Endothelial cell of umbilical vein (primary cell): ENCODE results near the gene DGKG. TPM values are rescaled to one million over a fixed set of nuclear protein-coding genes. Genes with fewer than 3 reads are reported as not detected.

Experiments
- BruUV-seq: library from RNA; stranded (reverse); fragments of 400-500 nt; replicated peaks from 2 replicates; lab custom pipeline; 2021; lab: Mats Ljungman, UMichigan
- CTCF ChIA-PET: fragments of 300-600, 350-600 bp; sonication (Branson Sonifier 250); formaldehyde crosslinking; loops from one replicate; lab custom pipeline; 2021; ENCODE audit warnings: antibody characterized with exemption, inconsistent platforms; lab: Charles Lee
- POLR2A ChIA-PET: fragments of 300-600, 350-600 bp; sonication (Branson Sonifier 250); formaldehyde crosslinking; loops from one replicate; lab custom pipeline; 2021; ENCODE audit warnings: antibody characterized with exemption, inconsistent platforms; lab: Charles Lee
- DNase-seq: peaks from one replicate; pipeline ENCODE4 v3.0.0-alpha.2; 2011; ENCODE audit warnings: low read depth, low spot score
- FAIRE-seq: peaks from 2 replicates; lab custom pipeline; 2011; peaks lifted over from hg19 to GRCh38; lab: Jason Lieb, UNC
- H2AFZ ChIP-seq: 2 replicates; pipeline ENCODE4 v1.6.0; 2012; ENCODE audit warnings: low read depth, low read length, control low read depth, inconsistent platforms
- H3K27ac ChIP-seq: 2 replicates; pipeline ENCODE4 v1.5.1; 2011; ENCODE audit warnings: low read depth, mild to moderate bottlenecking, control low read depth, low read length, moderate library complexity; ENCODE audit not compliant: insufficient read depth
- H3K27me3 ChIP-seq, 2 experiments: 2 replicates each; pipeline versions ENCODE4 v1.6.0 to v1.6.1; 2011; ENCODE audit warnings: low read length in 2 of 2, mixed read lengths in 1 of 2; ENCODE audit not compliant: control insufficient read depth in 2 of 2, insufficient read depth in 2 of 2
- H3K36me3 ChIP-seq, 2 experiments: 2 replicates in 1 of 2; 3 replicates in 1 of 2; pipeline ENCODE4 v1.5.1; 2011; ENCODE audit warnings: low read length in 2 of 2, mild to moderate bottlenecking in 1 of 2, moderate library complexity in 1 of 2; ENCODE audit not compliant: control insufficient read depth in 2 of 2, insufficient read depth in 2 of 2; ENCODE audit errors: extremely low read depth in 1 of 2
- H3K4me1 ChIP-seq: 3 replicates; pipeline ENCODE4 v1.5.1; 2011; ENCODE audit warnings: mild to moderate bottlenecking, low read length; ENCODE audit not compliant: control insufficient read depth, insufficient read depth; ENCODE audit errors: extremely low read depth
- H3K4me2 ChIP-seq: 2 replicates; pipeline ENCODE4 v1.6.1; 2011; ENCODE audit warnings: low read length, control low read depth, mixed read lengths; ENCODE audit not compliant: insufficient read depth
- H3K4me3 ChIP-seq, 3 experiments: fragments of 200-600 bp in 1 of 3; sonication (generic), shearing (Covaris generic) in 1 of 3; replicated peaks in 1 of 3; 2 replicates each; pipeline ENCODE4 v1.5.1; 2011 to 2016; ENCODE audit warnings: control low read depth in 3 of 3, low read length in 3 of 3, mild to moderate bottlenecking in 2 of 3, inconsistent platforms in 1 of 3, low read depth in 1 of 3, moderate library complexity in 1 of 3; ENCODE audit not compliant: insufficient read depth in 1 of 3
- H3K79me2 ChIP-seq: 2 replicates; pipeline ENCODE4 v1.6.0; 2012; ENCODE audit warnings: low read length, inconsistent platforms; ENCODE audit not compliant: control insufficient read depth, insufficient read depth
- H3K9ac ChIP-seq: replicated peaks from 2 replicates; pipeline ENCODE3; 2011; ENCODE audit warnings: low read length, control low read depth; ENCODE audit not compliant: insufficient read depth; ENCODE audit errors: extremely low read depth
- H3K9me1 ChIP-seq: replicated peaks from 3 replicates; pipeline ENCODE4 v1.6.0; 2011; ENCODE audit warnings: mild to moderate bottlenecking, low read length; ENCODE audit not compliant: control insufficient read depth, insufficient read depth; ENCODE audit errors: extremely low read depth
- H3K9me3 ChIP-seq: replicated peaks from 2 replicates; pipeline ENCODE4 v1.5.1; 2012; ENCODE audit warnings: low read length, inconsistent platforms; ENCODE audit not compliant: control insufficient read depth, insufficient read depth
- H4K20me1 ChIP-seq: replicated peaks from 2 replicates; pipeline ENCODE3; 2011; ENCODE audit warnings: mild to moderate bottlenecking, low read length; ENCODE audit not compliant: control insufficient read depth, insufficient read depth; ENCODE audit errors: extremely low read depth
- GATA2 ChIP-seq: IDR thresholded peaks from 2 replicates; pipeline ENCODE4 v1.7.0; 2011; ENCODE audit warnings: low read depth, mild to moderate bottlenecking, moderate library complexity, mixed read lengths, low read length; ENCODE audit not compliant: insufficient read length, insufficient read depth
- POLR2A ChIP-seq: IDR thresholded peaks from 2 replicates; pipeline ENCODE4 v1.6.1; 2012; ENCODE audit warnings: low read depth, mild to moderate bottlenecking, control low read depth, low read length
- POLR2AphosphoS5 ChIP-seq: IDR thresholded peaks from 2 replicates; pipeline ENCODE4 v1.6.1; 2012; ENCODE audit warnings: low read depth, mild to moderate bottlenecking, control low read depth, low read length, moderate library complexity; ENCODE audit not compliant: insufficient read depth
- dilution Hi-C: fragments of 300-500 bp; cut with MboI; formaldehyde crosslinking; loops from one replicate; pipeline ENCODE4 v1.15.0; 2019; ENCODE audit warnings: low sequenced_read_pairs; ENCODE audit not compliant: extremely low pct_ligation_motif_present
- intact Hi-C: fragments of 100-400 bp; cut with micrococcal nuclease; formaldehyde crosslinking; loops from one replicate; pipeline ENCODE4 v1.10.0; 2022
- polyA plus RNA-seq, 4 experiments: library from polyadenylated mRNA; depleted of rRNA in 3 of 4; stranded (reverse) in 3 of 4; unstranded in 1 of 4; fragments of >200 nt; gene quantifications; 2 replicates each; pipeline versions ENCODE4 v1.2.1 to v1.2.3, GENCODE V29; 2011 to 2012; ENCODE audit warnings: missing spikeins in 1 of 4
- total RNA-seq: library from RNA; stranded (reverse); gene quantifications from 2 replicates; pipeline ENCODE4 v1.2.3, GENCODE V29; 2021
- TF ChIP-seq, protein P1 (sequence below), 2 donors: IDR thresholded peaks; 1 replicate in 1 of 2; 2 replicates in 1 of 2; pipeline ENCODE4 v1.5.1; 2011; ENCODE audit warnings: low read length in 2 of 2, mild to moderate bottlenecking in 2 of 2, moderate library complexity in 2 of 2, control low read depth in 1 of 2, inconsistent platforms in 1 of 2, low read depth in 1 of 2; ENCODE audit not compliant: insufficient read depth in 1 of 2; ENCODE audit errors: extremely low read depth in 1 of 2

DGKG gene
- total and polyA plus RNA-seq, 2 donors (not counting 3 experiments of a cell fraction or from before 2014, with no cell fraction given): not detected

DNA sequence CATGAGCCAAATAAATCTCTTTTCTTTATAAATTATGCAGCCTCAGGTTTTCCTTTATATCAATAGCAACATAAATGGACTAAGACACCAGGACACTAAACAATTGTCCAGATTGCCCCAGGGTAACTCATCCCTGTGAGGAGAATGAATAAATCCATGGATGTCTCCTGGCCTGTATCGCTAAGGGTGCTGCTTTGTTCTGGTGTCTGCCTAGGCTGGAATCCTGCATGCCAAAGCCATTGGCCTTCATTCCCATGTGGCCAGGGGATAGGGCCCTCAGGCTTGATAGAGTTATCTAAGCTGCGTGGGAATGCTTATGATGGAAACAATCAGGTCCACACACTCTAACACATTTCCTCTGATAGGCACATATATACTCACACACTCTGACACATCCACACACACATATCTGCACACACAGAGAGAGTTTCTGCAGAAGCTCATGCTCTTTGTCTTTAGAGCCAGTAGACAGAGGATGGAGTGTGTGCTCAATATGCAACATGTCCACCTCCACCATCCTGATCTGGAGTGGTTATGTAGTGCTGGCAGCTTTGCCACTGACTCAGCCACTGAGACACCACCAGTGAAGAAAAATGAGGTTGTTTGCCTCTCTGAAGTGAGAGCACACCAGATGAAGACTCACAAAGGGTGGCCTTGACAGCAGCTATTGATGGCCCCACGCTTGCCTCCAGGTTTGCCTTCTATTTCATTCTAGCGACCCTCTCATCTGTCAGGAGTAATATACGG is 24.0 kb upstream of the DGKG start:
- no peaks in the 10 kb centered on the region for H3K4me1 ChIP-seq

More for the DNA sequence above, 24.0 kb upstream of the DGKG start:
- H3K9me1 ChIP-seq: no peaks in the 10 kb centered on the region
- no peaks in the 10 kb centered on the region for H4K20me1 ChIP-seq
- TF ChIP-seq, protein P1, sequence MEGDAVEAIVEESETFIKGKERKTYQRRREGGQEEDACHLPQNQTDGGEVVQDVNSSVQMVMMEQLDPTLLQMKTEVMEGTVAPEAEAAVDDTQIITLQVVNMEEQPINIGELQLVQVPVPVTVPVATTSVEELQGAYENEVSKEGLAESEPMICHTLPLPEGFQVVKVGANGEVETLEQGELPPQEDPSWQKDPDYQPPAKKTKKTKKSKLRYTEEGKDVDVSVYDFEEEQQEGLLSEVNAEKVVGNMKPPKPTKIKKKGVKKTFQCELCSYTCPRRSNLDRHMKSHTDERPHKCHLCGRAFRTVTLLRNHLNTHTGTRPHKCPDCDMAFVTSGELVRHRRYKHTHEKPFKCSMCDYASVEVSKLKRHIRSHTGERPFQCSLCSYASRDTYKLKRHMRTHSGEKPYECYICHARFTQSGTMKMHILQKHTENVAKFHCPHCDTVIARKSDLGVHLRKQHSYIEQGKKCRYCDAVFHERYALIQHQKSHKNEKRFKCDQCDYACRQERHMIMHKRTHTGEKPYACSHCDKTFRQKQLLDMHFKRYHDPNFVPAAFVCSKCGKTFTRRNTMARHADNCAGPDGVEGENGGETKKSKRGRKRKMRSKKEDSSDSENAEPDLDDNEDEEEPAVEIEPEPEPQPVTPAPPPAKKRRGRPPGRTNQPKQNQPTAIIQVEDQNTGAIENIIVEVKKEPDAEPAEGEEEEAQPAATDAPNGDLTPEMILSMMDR (IDR thresholded peaks at IDR 0.05; ENCODE audit: extremely low read depth in 1 of 2, insufficient read depth in 1 of 2, low read depth in 1 of 2, low read length in 2 of 2): no peak
- TF ChIP-seq POLR2A (no peak), POLR2AphosphoS5 (no peak), GATA2 (no peak)
- no peak overlapping the region for H3K27ac ChIP-seq
- dilution Hi-C loops: no loop called here
- BruUV-seq: no TSS peak
- ChIA-PET POLR2A (no interaction called here), CTCF (no interaction called here)
- H3K4me3 ChIP-seq: no peak overlapping the region
- H3K27me3 ChIP-seq: no peaks in the 10 kb centered on the region
- H3K9ac ChIP-seq: no peak overlapping the region
- H3K79me2 ChIP-seq: no peaks in the 10 kb centered on the region
- no peaks in the 10 kb centered on the region for H3K9me3 ChIP-seq
- H2AFZ ChIP-seq: no peak overlapping the region
- DNase-seq (no peak), FAIRE-seq (no peak)
- H3K4me2 ChIP-seq: no peak overlapping the region
- intact Hi-C loops: no loop called here
- no peaks in the 10 kb centered on the region for H3K36me3 ChIP-seq
